ENCODE data around the gene SRC. TPM values are rescaled to one million over a fixed set of nuclear protein-coding genes. Genes with fewer than 3 reads are reported as not detected.

Gene SRC
- total and polyA plus RNA-seq, 2 donors (not counting 3 experiments of a cell fraction or from before 2014, with no cell fraction given) = 22.6 to 29.4 TPM

- H3K4me1 ChIP-seq (ENCODE audit: control insufficient read depth, extremely low read depth, insufficient read depth, low read length) = peaks cover 36% of the 10 kb centered on the region
These were observed 49.6 kb upstream of the SRC start for GRCh38 chr20:37296371-37296770.

DNA sequence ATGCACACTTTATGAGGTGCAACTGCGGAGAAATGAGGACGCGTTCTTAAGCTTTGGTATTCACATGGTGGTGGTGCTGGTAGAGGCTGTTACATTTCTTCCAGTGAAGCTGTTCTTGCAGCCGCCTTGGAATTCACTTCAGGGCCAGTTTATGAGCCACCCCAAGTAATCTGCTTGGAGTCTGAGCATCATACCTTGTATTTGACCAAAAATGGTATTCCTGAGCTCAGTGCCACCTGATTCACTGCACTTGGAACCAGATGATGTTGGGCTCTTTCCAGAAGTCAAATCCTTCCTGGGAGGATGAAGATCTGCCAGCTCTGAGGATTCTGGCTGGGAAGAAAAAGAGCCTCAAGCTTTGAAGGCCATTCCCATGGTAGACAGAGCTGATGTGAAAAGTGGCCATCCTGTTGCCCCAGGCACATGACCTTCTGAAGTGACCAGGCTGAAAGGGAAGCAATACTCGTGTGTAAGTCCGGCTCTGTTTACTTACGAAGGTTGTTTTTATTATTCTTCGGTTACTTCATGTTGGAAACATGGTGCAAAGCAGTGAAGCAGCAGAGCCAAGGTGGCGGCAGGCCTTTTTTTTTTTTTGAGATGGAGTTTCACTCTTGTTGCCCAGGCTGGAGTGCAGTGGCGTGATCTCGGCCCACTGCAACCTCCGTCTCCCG, 48.7 kb upstream of the SRC start:
- DNase-seq (ENCODE audit: low read depth, low spot score) = no peak
- ChIA-PET CTCF (interaction anchor here (0.7 to 1.5 kb wide), 3 partner anchors 15 to 88 kb away, joined by 3 to 6 read pairs (median 4); no protein-coding TSS in a partner anchor), POLR2A (no interaction called here)
- TF ChIP-seq FOS (IDR thresholded peaks at IDR 0.05; ENCODE audit: borderline replicate concordance, insufficient read depth, low read length) = no peak
- TF ChIP-seq JUN (IDR thresholded peaks at IDR 0.05; ENCODE audit: borderline replicate concordance, insufficient read depth, insufficient read length, low read depth) = no peak
- TF ChIP-seq MYC (IDR thresholded peaks at IDR 0.05; ENCODE audit: low read depth, low read length) = no peak
- TF ChIP-seq MAX (IDR thresholded peaks at IDR 0.05; ENCODE audit: insufficient read depth, insufficient read length) = no peak
- TF ChIP-seq POLR2AphosphoS5 (IDR thresholded peaks at IDR 0.05; ENCODE audit: insufficient read depth, low read depth, low read length) = no peak
- Histone ChIP-seq H3K9ac (replicated peaks; ENCODE audit: extremely low read depth, insufficient read depth, low read length) (no peak overlapping the region), H3K79me2 (ENCODE audit: control insufficient read depth, insufficient read depth, low read length) (peaks cover 47% of the 10 kb centered on the region), H3K27ac (ENCODE audit: insufficient read depth, low read depth, low read length) (no peak overlapping the region), H3K36me3 (ENCODE audit: control insufficient read depth in 2 of 2, extremely low read depth in 1 of 2, insufficient read depth in 2 of 2, low read length in 2 of 2) (peaks cover 0 to 9% of the 10 kb centered on the region in 2 experiments), H2AFZ (ENCODE audit: low read depth, low read length) (no peak overlapping the region), H3K9me1 (replicated peaks; ENCODE audit: control insufficient read depth, extremely low read depth, insufficient read depth, low read length) (no peaks in the 10 kb centered on the region), H3K9me3 (replicated peaks; ENCODE audit: control insufficient read depth, insufficient read depth, low read length) (no peaks in the 10 kb centered on the region), H3K27me3 (ENCODE audit: control insufficient read depth in 2 of 2, insufficient read depth in 2 of 2, low read length in 2 of 2) (no peaks in the 10 kb centered on the region), H3K4me2 (ENCODE audit: insufficient read depth, low read length) (peak overlapping the region; percentile 34), H3K4me1 (ENCODE audit: control insufficient read depth, extremely low read depth, insufficient read depth, low read length) (peaks cover 36% of the 10 kb centered on the region), H3K4me3 (replicated peaks in 1 of 3; ENCODE audit: insufficient read depth in 1 of 3, low read depth in 1 of 3, low read length in 3 of 3) (no peak overlapping the region), H4K20me1 (replicated peaks; ENCODE audit: control insufficient read depth, extremely low read depth, insufficient read depth, low read length) (peaks cover 2% of the 10 kb centered on the region)
- no peak for FAIRE-seq
- intact Hi-C loops (cut with micrococcal nuclease) = loop anchor here (5.0 kb wide), 1 partner anchor 50 kb away; the partner anchor contains the start of gene SRC
- dilution Hi-C loops (cut with MboI; ENCODE audit: extremely low pct_ligation_motif_present, low sequenced_read_pairs) = no loop called here
- BruUV-seq (replicated peaks) = no TSS peak

More at GRCh38 chr20:37296371-37296770, 49.6 kb upstream of the SRC start:
- Histone ChIP-seq H3K27ac (ENCODE audit: insufficient read depth, low read depth, low read length) (no peak overlapping the region), H3K36me3 (ENCODE audit: control insufficient read depth in 2 of 2, extremely low read depth in 1 of 2, insufficient read depth in 2 of 2, low read length in 2 of 2) (peaks cover 0 to 4% of the 10 kb centered on the region in 2 experiments), H3K4me3 (replicated peaks in 1 of 3; ENCODE audit: insufficient read depth in 1 of 3, low read depth in 1 of 3, low read length in 3 of 3) (no peak overlapping the region), H3K79me2 (ENCODE audit: control insufficient read depth, insufficient read depth, low read length) (peaks cover 55% of the 10 kb centered on the region), H3K9me1 (replicated peaks; ENCODE audit: control insufficient read depth, extremely low read depth, insufficient read depth, low read length) (no peaks in the 10 kb centered on the region), H3K9me3 (replicated peaks; ENCODE audit: control insufficient read depth, insufficient read depth, low read length) (no peaks in the 10 kb centered on the region), H3K4me2 (ENCODE audit: insufficient read depth, low read length) (peak overlapping the region; percentile 34), H3K9ac (replicated peaks; ENCODE audit: extremely low read depth, insufficient read depth, low read length) (no peak overlapping the region), H4K20me1 (replicated peaks; ENCODE audit: control insufficient read depth, extremely low read depth, insufficient read depth, low read length) (peaks cover 2% of the 10 kb centered on the region), H2AFZ (ENCODE audit: low read depth, low read length) (no peak overlapping the region), H3K27me3 (ENCODE audit: control insufficient read depth in 2 of 2, insufficient read depth in 2 of 2, low read length in 2 of 2) (no peaks in the 10 kb centered on the region)
- TF ChIP-seq POLR2A (IDR thresholded peaks at IDR 0.05; ENCODE audit: low read depth, low read length) (no peak), JUN (IDR thresholded peaks at IDR 0.05; ENCODE audit: borderline replicate concordance, insufficient read depth, insufficient read length, low read depth) (no peak)
- TF ChIP-seq, protein P1, sequence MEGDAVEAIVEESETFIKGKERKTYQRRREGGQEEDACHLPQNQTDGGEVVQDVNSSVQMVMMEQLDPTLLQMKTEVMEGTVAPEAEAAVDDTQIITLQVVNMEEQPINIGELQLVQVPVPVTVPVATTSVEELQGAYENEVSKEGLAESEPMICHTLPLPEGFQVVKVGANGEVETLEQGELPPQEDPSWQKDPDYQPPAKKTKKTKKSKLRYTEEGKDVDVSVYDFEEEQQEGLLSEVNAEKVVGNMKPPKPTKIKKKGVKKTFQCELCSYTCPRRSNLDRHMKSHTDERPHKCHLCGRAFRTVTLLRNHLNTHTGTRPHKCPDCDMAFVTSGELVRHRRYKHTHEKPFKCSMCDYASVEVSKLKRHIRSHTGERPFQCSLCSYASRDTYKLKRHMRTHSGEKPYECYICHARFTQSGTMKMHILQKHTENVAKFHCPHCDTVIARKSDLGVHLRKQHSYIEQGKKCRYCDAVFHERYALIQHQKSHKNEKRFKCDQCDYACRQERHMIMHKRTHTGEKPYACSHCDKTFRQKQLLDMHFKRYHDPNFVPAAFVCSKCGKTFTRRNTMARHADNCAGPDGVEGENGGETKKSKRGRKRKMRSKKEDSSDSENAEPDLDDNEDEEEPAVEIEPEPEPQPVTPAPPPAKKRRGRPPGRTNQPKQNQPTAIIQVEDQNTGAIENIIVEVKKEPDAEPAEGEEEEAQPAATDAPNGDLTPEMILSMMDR (IDR thresholded peaks at IDR 0.05; ENCODE audit: extremely low read depth in 1 of 2, insufficient read depth in 1 of 2, low read depth in 1 of 2, low read length in 2 of 2) = no peak
- ChIA-PET CTCF (no interaction called here), POLR2A (no interaction called here)
- peak; percentile 39 for DNase-seq (ENCODE audit: low read depth, low spot score)
- FAIRE-seq = no peak
- dilution Hi-C loops (cut with MboI; ENCODE audit: extremely low pct_ligation_motif_present, low sequenced_read_pairs) (no loop called here), intact Hi-C loops (cut with micrococcal nuclease) (loop anchor here (5.0 kb wide), 1 partner anchor 51 kb away; the partner anchor contains the start of gene SRC)
- BruUV-seq (replicated peaks) = no TSS peak

Measured in endothelial cell of umbilical vein (primary cell).